Spleen (tissue), 7 donors: ENCODE data around the gene LRRN2.

Experiments used
- CTCF ChIP-seq, 11 experiments: fragments of 200-600 bp in 7 of 11; fragments of 450-650 bp in 4 of 11; sonication (generic) in 4 of 11; IDR thresholded peaks in 8 of 11; conservative IDR thresholded peaks in 3 of 11; 1 replicate in 7 of 11; 2 replicates in 4 of 11; pipeline versions ENCODE4 v1.4.0 to v1.8.0; 2016 to 2021; ENCODE audit warnings: antibody characterized with exemption in 11 of 11, inconsistent platforms in 4 of 11, mild to moderate bottlenecking in 1 of 11
- POLR2A ChIP-seq, 3 donors: fragments of 450-650 bp; IDR thresholded peaks; one replicate each; pipeline ENCODE4 v1.5.1; 2017; ENCODE audit warnings: antibody characterized with exemption in 3 of 3, mild to moderate bottlenecking in 1 of 3
- donor health status: DM: no; HTN: no; CAD: no; lungs with moderate emphysema.
- donor health status: DM: no; HTN: no; CAD: no.
- donor health status: DM: no; HTN: no; CAD: no.

- TF ChIP-seq CTCF (IDR thresholded peaks at IDR 0.05 in 8 of 11, conservative IDR thresholded peaks at IDR 0.05 in 3 of 11): no peak
- no peak for TF ChIP-seq POLR2A (IDR thresholded peaks at IDR 0.05)
These were observed 97.9 kb downstream of the LRRN2 start for GRCh38 chr1:204587621-204588020.
